Uterus (tissue), 4 donors: ENCODE results near the gene RMND1. TPM values are rescaled to one million over a fixed set of nuclear protein-coding genes. Genes with fewer than 3 reads are reported as not detected.
A peak's percentile ranks its signal among the peaks of the same experiment; 100 is the strongest.

Experiments
- DNase-seq, 2 donors: peaks; one replicate each; pipeline ENCODE4 v3.0.0-alpha.2; 2019 to 2020
- H3K27ac ChIP-seq, 2 donors: fragments of 200-600 bp; sonication (generic); 1 replicate in 1 of 2; 2 replicates in 1 of 2; pipeline ENCODE4 v1.5.1; 2016 to 2018
- H3K27me3 ChIP-seq, 2 donors: fragments of 200-600 bp; sonication (generic); one replicate each; pipeline ENCODE4 v1.5.1; 2018 to 2019; ENCODE audit warnings: control low read depth in 1 of 2
- H3K36me3 ChIP-seq, 2 donors: fragments of 200-600 bp; sonication (generic); one replicate each; pipeline ENCODE4 v1.5.1; 2019; ENCODE audit warnings: control low read depth in 1 of 2
- H3K4me1 ChIP-seq, 2 donors: fragments of 200-600 bp; sonication (generic); one replicate each; pipeline ENCODE4 v1.5.1; 2018 to 2019; ENCODE audit warnings: control low read depth in 1 of 2
- H3K4me3 ChIP-seq, 2 donors: fragments of 200-600 bp; sonication (generic); 1 replicate in 1 of 2; 2 replicates in 1 of 2; pipeline ENCODE4 v1.5.1; 2018 to 2019; ENCODE audit warnings: mild to moderate bottlenecking in 1 of 2
- H3K9me3 ChIP-seq, 2 donors: fragments of 200-600 bp; sonication (generic); one replicate each; pipeline ENCODE4 v1.5.1; 2019; ENCODE audit warnings: control low read depth in 1 of 2
- CTCF ChIP-seq, 4 experiments: fragments of 200-600 bp in 2 of 4; fragments of 450-650 bp in 2 of 4; sonication (generic) in 2 of 4; IDR thresholded peaks; one replicate each; pipeline ENCODE4 v1.5.1; 2016 to 2019; ENCODE audit warnings: antibody characterized with exemption in 4 of 4, mild to moderate bottlenecking in 2 of 4, moderate library complexity in 1 of 4
- POLR2A ChIP-seq, 2 donors: fragments of 450-650 bp; IDR thresholded peaks; one replicate each; pipeline ENCODE4 v1.6.1; 2016; ENCODE audit warnings: antibody characterized with exemption in 2 of 2, mild to moderate bottlenecking in 1 of 2, moderate library complexity in 1 of 2
- intact Hi-C: fragments of 100-400 bp; cut with DNase I; formaldehyde crosslinking; loops from one replicate; pipeline ENCODE4 v1.15.1; 2023; ENCODE audit warnings: low total_unique reads
- total RNA-seq, 4 donors: library from RNA; depleted of rRNA in 3 of 4; stranded (reverse); fragments of >200 nt in 3 of 4; gene quantifications; one replicate each; pipeline versions ENCODE4 v1.1.0 to v1.2.4, GENCODE V29; 2014 to 2023
- donor health status: DM: yes; HTN: yes; CAD: no.

RMND1 gene
- total RNA-seq, 4 donors from 2014 or later = 4.1 to 48.8 (median 21.1) TPM

DNA sequence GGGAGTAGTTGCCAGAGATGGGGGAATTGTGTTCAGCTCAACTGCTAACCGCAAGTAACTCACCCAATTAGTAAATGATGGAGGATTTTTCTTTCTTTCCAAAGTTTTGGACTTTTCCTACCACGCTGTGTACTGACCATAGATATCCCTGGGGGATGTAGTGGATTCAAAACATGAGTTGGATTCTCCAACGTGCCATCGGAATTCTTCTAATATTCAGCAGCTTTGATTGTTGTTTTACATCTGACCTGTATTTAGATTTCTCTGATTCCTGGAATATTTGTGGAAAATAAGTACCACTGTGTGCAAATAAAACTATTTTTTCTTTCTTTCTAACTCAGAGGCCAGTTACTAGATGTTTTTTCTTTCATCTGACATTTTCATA, 43.0 kb upstream of the RMND1 start:
- H3K9me3 ChIP-seq = no peaks in the 10 kb centered on the region
- no peak for DNase-seq
- H3K27me3 ChIP-seq = no peaks in the 10 kb centered on the region
- H3K27ac ChIP-seq = peak overlapping the region; percentile 69 to 81
- peak overlapping the region; percentile 69 to 72 for H3K4me3 ChIP-seq
- TF ChIP-seq POLR2A (IDR thresholded peaks at IDR 0.05) (no peak), CTCF (IDR thresholded peaks at IDR 0.05) (no peak)
- no peaks in the 10 kb centered on the region for H3K36me3 ChIP-seq
- H3K4me1 ChIP-seq = no peaks in the 10 kb centered on the region
- intact Hi-C loops = no loop called here

- TF ChIP-seq POLR2A (IDR thresholded peaks at IDR 0.05) (peak in 1 of 2 donors; percentile 25), CTCF (IDR thresholded peaks at IDR 0.05) (no peak)
- H3K4me1 ChIP-seq = no peaks in the 10 kb centered on the region
- H3K27ac ChIP-seq = peak overlapping the region; percentile 69 to 81
- H3K27me3 ChIP-seq = no peaks in the 10 kb centered on the region
- no peaks in the 10 kb centered on the region for H3K9me3 ChIP-seq
- peak; percentile 44 to 48 for DNase-seq
- intact Hi-C loops = no loop called here
- H3K36me3 ChIP-seq = no peaks in the 10 kb centered on the region
- peak overlapping the region; percentile 69 to 72 for H3K4me3 ChIP-seq
Observed at GRCh38 chr6:151494235-151494935, 42.5 kb upstream of the RMND1 start.

- Histone ChIP-seq H3K4me3 (peak within 1 kb of the TSS; percentile 69 to 72), H3K4me1 (no peaks in the 10 kb centered on the region), H3K27ac (peak within 1 kb of the TSS; percentile 69 to 81), H3K9me3 (no peaks in the 10 kb centered on the region), H3K27me3 (no peaks in the 10 kb centered on the region), H3K36me3 (no peaks in the 10 kb centered on the region)
- DNase-seq = peak in 1 of 2 donors; percentile 50
- TF ChIP-seq POLR2A (IDR thresholded peaks at IDR 0.05) (peak in 1 of 2 donors; percentile 36), CTCF (IDR thresholded peaks at IDR 0.05) (no peak)
- intact Hi-C loops = no loop called here
Observed at GRCh38 chr6:151493804-151494234, 41.9 kb upstream of the RMND1 start, which contains the start of gene CCDC170. CCDC170 (plus strand) TSS chr6:151494017; CDS start chr6:151494129, 112 bp downstream.

DNA sequence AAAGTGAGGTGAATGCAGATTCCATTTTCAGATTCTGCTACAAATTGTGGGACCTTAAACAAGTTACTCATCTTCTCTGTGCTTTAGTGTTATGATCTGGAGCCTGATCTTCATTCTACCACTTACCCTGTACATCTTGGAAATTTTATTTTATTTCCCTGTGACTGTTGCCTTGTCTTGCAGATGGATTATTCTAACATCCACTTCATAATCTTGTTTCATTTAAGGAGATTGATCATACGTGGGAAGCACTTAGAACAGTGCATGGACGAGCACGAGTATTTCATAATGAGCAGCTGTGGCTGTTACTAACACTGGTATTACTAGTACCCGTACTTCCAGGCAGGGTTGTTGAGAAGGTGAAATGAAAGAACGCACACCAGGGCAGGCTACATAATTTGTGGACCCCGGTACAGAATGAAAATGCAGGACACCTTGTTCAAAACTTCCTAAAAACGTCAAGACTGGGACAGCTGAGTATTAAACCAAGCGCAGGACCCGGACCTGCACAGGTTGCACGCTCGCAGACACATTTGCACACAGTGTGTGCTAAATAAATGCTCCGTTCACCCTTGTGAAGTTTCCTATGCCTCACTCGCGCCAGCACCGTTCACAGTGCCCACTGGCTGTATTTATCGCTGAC, 41.4 kb upstream of the RMND1 start:
- H3K27me3 ChIP-seq = no peaks in the 10 kb centered on the region
- H3K9me3 ChIP-seq = no peaks in the 10 kb centered on the region
- DNase-seq = no peak
- no peaks in the 10 kb centered on the region for H3K36me3 ChIP-seq
- intact Hi-C loops = no loop called here
- peak overlapping the region; percentile 69 to 72 for H3K4me3 ChIP-seq
- TF ChIP-seq POLR2A (IDR thresholded peaks at IDR 0.05) = no peak
- TF ChIP-seq CTCF (IDR thresholded peaks at IDR 0.05) = no peak
- H3K4me1 ChIP-seq = no peaks in the 10 kb centered on the region
- peak overlapping the region; percentile 69 to 81 for H3K27ac ChIP-seq

- H3K36me3 ChIP-seq = no peaks in the 10 kb centered on the region
- H3K27me3 ChIP-seq = no peaks in the 10 kb centered on the region
- intact Hi-C loops = no loop called here
- no peak overlapping the region for H3K4me3 ChIP-seq
- no peaks in the 10 kb centered on the region for H3K4me1 ChIP-seq
- no peak for TF ChIP-seq CTCF (IDR thresholded peaks at IDR 0.05)
- no peak for TF ChIP-seq POLR2A (IDR thresholded peaks at IDR 0.05)
- DNase-seq = no peak
- no peaks in the 10 kb centered on the region for H3K9me3 ChIP-seq
- no peak overlapping the region for H3K27ac ChIP-seq
Observed at GRCh38 chr6:151490996-151491395, 39.1 kb upstream of the RMND1 start.
